GM23248 (cell line): ENCODE data around the gene ANKRD22. TPM values are rescaled to one million over a fixed set of nuclear protein-coding genes. Genes with fewer than 3 reads are reported as not detected.
"Not testable (repeated sequence)": the region's sequence is repeated elsewhere in the genome, so short reads cannot be mapped to it uniquely, and the experiment has no call there.

Experiments used
- DNase-seq: peaks from one replicate; pipeline ENCODE4 v3.0.0-alpha.2; 2015
- H2AFZ ChIP-seq: fragments of 200-600 bp; sonication (generic); 2 replicates; pipeline ENCODE4 v1.6.1; 2016; ENCODE audit warnings: antibody characterized with exemption
- H3F3A ChIP-seq: fragments of 200-600 bp; sonication (generic); 2 replicates; pipeline ENCODE4 v1.6.1; 2016; ENCODE audit warnings: mild to moderate bottlenecking, antibody characterized with exemption, mixed run types; ENCODE audit not compliant: insufficient read depth
- H3K27ac ChIP-seq: fragments of 200-600 bp; sonication (generic); 2 replicates; pipeline ENCODE4 v1.5.1; 2016; ENCODE audit warnings: mild to moderate bottlenecking
- H3K27me3 ChIP-seq: fragments of 200-600 bp; sonication (generic); replicated peaks from 2 replicates; pipeline ENCODE4 v1.6.1; 2016; ENCODE audit warnings: mild to moderate bottlenecking; ENCODE audit not compliant: insufficient read depth
- H3K36me3 ChIP-seq: fragments of 200-600 bp; sonication (generic); 2 replicates; pipeline ENCODE4 v1.6.1; 2016; ENCODE audit warnings: low read depth, mild to moderate bottlenecking
- H3K4me1 ChIP-seq: fragments of 200-600 bp; sonication (generic); 2 replicates; pipeline ENCODE4 v1.6.1; 2016; ENCODE audit warnings: mild to moderate bottlenecking; ENCODE audit not compliant: insufficient read depth
- H3K4me2 ChIP-seq: fragments of 200-600 bp; sonication (generic); one replicate; pipeline ENCODE4 v1.6.1; 2016; ENCODE audit warnings: mild to moderate bottlenecking; ENCODE audit not compliant: unreplicated experiment
- H3K4me3 ChIP-seq: fragments of 200-600 bp; sonication (generic); 2 replicates; pipeline ENCODE4 v1.5.1; 2016; ENCODE audit warnings: mild to moderate bottlenecking
- H3K79me2 ChIP-seq: fragments of 200-600 bp; sonication (generic); 2 replicates; pipeline ENCODE4 v1.6.1; 2016; ENCODE audit warnings: mild to moderate bottlenecking; ENCODE audit not compliant: insufficient read depth
- H3K9ac ChIP-seq: fragments of 200-600 bp; sonication (generic); 2 replicates; pipeline ENCODE4 v1.6.1; 2016; ENCODE audit warnings: mild to moderate bottlenecking
- H3K9me2 ChIP-seq: fragments of 200-600 bp; sonication (generic); 2 replicates; pipeline ENCODE4 v1.6.1; 2016; ENCODE audit warnings: mixed run types, mild to moderate bottlenecking, moderate library complexity; ENCODE audit not compliant: insufficient read depth
- H3K9me3 ChIP-seq: fragments of 200-600 bp; sonication (generic); one replicate; pipeline ENCODE4 v1.6.1; 2017; ENCODE audit warnings: low read depth
- H4K20me1 ChIP-seq: fragments of 200-600 bp; sonication (generic); 2 replicates; pipeline ENCODE4 v1.6.0; 2016; ENCODE audit not compliant: insufficient read depth
- EZH2 ChIP-seq: fragments of 200-600 bp; sonication (generic); IDR thresholded peaks from 2 replicates; pipeline ENCODE4 v1.6.1; 2018; ENCODE audit warnings: antibody characterized with exemption, mild to moderate bottlenecking; ENCODE audit not compliant: insufficient read depth, poor library complexity, severe bottlenecking
- EZH2phosphoT487 ChIP-seq: fragments of 200-600 bp; sonication (generic); IDR thresholded peaks from 2 replicates; pipeline ENCODE4 v1.6.1; 2018; ENCODE audit warnings: antibody characterized with exemption, moderate library complexity, mild to moderate bottlenecking, low read depth; ENCODE audit not compliant: insufficient read depth
- WGBS, 2 experiments: methylation state at CpG; one replicate each; pipeline ENCODE4 v1.1.6; 2015 to 2017; ENCODE audit warnings: low lambda C conversion rate in 2 of 2, low coverage in 1 of 2; ENCODE audit errors: missing lambda C conversion rate in 2 of 2; 5-methylcytosine and 5-hydroxymethylcytosine counted together
- in situ Hi-C: fragments of 300-500 bp; cut with MboI; formaldehyde crosslinking; loops from 2 replicates; pipeline ENCODE4 v1.15.0; 2020
- polyA plus RNA-seq: library from polyadenylated mRNA; unstranded; fragments of >200 nt; fragmentation: Nextera tagmentation; extraction: Ambion mirVana; gene quantifications from 2 replicates; pipeline ENCODE4 v1.2.1, GENCODE V29; 2016
- total RNA-seq: library from RNA; depleted of rRNA; stranded (reverse); fragments of >200 nt; shearing (Covaris generic); gene quantifications from 2 replicates; pipeline ENCODE4 v1.2.3, GENCODE V29; 2014

The ANKRD22 gene
- total and polyA plus RNA-seq, 2 experiments from 2014 or later = 0.22 TPM; not detected in 1

DNA sequence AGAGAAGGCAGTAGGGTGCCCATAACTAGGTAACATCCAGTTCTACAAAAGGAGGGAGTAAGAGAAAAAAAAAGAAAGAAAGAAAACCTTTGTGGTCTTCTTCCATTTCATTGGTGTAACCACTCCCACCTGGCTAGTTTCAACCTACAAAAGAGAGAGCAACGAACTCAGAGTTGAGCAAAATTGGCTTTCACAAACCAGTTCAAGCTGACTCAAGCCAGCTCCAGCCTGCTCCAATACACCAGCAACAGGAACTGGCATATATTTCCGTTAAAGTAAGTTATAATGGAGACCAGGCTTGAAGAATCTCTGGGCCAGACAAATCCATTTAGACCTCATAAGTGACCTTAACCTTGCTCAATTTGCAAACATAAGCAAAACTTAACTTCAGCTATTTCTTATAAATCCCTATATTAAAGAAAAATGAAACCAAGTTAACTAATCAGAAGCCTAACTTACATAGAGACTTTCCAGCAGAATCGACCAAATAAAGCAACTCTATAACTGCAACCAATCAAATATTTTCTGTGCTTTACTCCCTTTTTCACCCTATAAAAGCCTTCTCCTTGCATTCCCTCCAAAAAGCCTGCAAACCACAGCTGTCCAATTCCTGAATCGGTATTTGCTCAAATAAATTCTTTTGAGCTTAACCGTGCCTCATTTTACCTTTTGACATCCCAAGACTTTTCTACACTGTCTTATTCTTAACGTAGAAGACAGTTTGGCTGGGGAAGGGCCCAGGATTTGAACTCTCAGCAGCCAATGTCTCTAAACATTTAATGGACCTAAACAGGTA lies 10.1 kb downstream of the ANKRD22 start:
- Histone ChIP-seq H3K36me3 (no peaks in the 10 kb centered on the region), H2AFZ (peak overlapping the region; percentile 43), H3F3A (no peaks in the 10 kb centered on the region), H3K9ac (no peak overlapping the region), H3K4me1 (no peaks in the 10 kb centered on the region), H3K4me3 (no peak overlapping the region), H4K20me1 (no peaks in the 10 kb centered on the region), H3K79me2 (no peaks in the 10 kb centered on the region), H3K9me2 (no peaks in the 10 kb centered on the region), H3K4me2 (no peak overlapping the region), H3K27ac (no peak overlapping the region), H3K27me3 (no peaks in the 10 kb centered on the region), H3K9me3 (no peaks in the 10 kb centered on the region)
- WGBS, 2 experiments = 52 to 53% methylated on average over 6 of the region's 6 CpGs
- no peak for TF ChIP-seq EZH2phosphoT487
- no peak for TF ChIP-seq EZH2
- DNase-seq = no peak
- in situ Hi-C loops = no loop called here

DNA sequence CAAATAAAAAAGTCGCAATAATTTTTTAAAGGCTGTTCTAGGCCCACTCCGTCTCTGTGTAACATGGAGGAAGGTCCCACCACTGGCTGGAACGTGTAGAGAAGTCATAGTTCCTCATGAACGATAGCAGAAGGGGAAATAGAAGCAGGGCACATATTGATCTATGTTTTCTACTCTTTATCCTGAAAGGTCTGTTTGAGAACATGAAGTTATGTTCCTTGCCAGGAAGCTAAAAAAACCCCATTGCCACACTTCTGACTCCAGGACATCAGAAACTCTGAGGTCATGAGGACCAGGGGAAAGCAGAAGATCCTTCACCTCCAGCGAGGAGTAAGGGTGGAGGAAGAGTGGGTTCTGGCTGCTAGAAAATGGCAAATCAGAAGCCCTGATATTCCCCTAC lies 10.8 kb downstream of the ANKRD22 start:
- H3K27ac ChIP-seq = no peak overlapping the region
- H3K9me2 ChIP-seq = no peaks in the 10 kb centered on the region
- no peaks in the 10 kb centered on the region for H3K4me1 ChIP-seq
- no peaks in the 10 kb centered on the region for H3K79me2 ChIP-seq
- no peak for TF ChIP-seq EZH2
- no peak for TF ChIP-seq EZH2phosphoT487
- no peak for DNase-seq
- no peaks in the 10 kb centered on the region for H3F3A ChIP-seq
- in situ Hi-C loops = no loop called here
- H3K36me3 ChIP-seq = no peaks in the 10 kb centered on the region
- no peak overlapping the region for H3K4me2 ChIP-seq
- H3K27me3 ChIP-seq = no peaks in the 10 kb centered on the region
- no peak overlapping the region for H3K4me3 ChIP-seq
- no peak overlapping the region for H3K9ac ChIP-seq
- no peaks in the 10 kb centered on the region for H4K20me1 ChIP-seq
- H2AFZ ChIP-seq = 0 out of 2 replicates have a peak overlapping the region, but pooled peaks have one; percentile 43
- H3K9me3 ChIP-seq = no peaks in the 10 kb centered on the region
- 88 to 92% methylated on average over 5 of the region's 5 CpGs for WGBS, 2 experiments

DNA sequence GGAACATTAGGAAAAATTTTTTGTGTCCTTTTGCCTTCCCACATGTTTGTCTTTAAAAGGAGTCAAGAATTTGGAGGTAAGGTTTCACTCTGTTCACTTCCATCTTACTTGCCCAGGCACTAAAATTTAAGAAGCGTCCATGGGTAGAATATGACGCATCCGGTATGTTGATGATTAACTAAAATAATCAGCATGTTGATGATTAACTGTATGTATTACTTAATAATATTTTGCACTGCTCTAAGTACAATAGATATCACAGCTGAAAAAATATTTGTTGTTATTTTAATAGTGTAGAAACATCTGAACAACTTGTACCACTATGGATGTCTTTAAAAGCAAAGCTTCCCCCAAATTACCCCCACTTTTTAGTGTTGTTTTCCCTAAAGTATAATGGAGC lies 11.5 kb downstream of the ANKRD22 start:
- Histone ChIP-seq H3K4me1 (no peaks in the 10 kb centered on the region), H3F3A (no peaks in the 10 kb centered on the region), H2AFZ (no peak overlapping the region), H3K4me3 (no peak overlapping the region), H3K4me2 (no peak overlapping the region), H4K20me1 (no peaks in the 10 kb centered on the region), H3K9me2 (no peaks in the 10 kb centered on the region), H3K36me3 (no peaks in the 10 kb centered on the region), H3K27me3 (no peaks in the 10 kb centered on the region), H3K79me2 (no peaks in the 10 kb centered on the region), H3K27ac (no peak overlapping the region), H3K9me3 (no peaks in the 10 kb centered on the region), H3K9ac (no peak overlapping the region)
- no peak for DNase-seq
- 91 to 93% methylated on average over 3 of the region's 3 CpGs for WGBS, 2 experiments
- TF ChIP-seq EZH2phosphoT487 = no peak
- no peak for TF ChIP-seq EZH2
- in situ Hi-C loops = no loop called here

DNA sequence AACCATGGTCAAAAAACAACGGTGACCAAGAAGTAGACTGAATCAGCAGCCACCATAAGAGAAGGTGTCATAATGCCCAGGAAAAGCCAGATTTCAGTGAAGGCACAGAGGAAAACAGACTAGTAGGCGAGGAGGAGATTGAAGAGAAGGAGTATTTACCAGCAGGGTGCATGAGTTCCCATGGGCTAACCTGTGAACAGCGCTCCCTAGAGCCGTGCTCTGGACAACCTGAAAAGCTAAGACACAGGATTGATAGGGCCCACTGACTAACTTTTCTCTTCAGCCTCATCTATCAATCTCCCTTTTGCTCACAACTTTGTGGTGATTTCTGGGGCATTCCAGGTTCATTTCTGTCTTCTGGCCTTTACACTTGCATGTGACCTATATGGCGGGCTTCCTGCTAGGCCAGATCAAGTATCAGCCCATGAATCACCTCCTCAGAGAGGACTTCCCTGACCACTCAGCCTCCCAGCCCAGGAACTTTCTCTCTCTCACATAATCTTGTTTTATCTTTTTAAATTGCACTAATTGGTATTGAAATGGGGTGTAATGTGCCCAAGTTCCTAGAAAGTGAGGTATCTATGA lies 12.8 kb downstream of the ANKRD22 start:
- Histone ChIP-seq H4K20me1 (no peaks in the 10 kb centered on the region), H3K27me3 (no peaks in the 10 kb centered on the region), H3K36me3 (no peaks in the 10 kb centered on the region), H2AFZ (no peak overlapping the region), H3K9ac (no peak overlapping the region), H3K27ac (no peak overlapping the region), H3K9me2 (no peaks in the 10 kb centered on the region), H3K79me2 (no peaks in the 10 kb centered on the region), H3K4me3 (no peak overlapping the region), H3K9me3 (no peaks in the 10 kb centered on the region), H3K4me2 (no peak overlapping the region), H3K4me1 (no peaks in the 10 kb centered on the region), H3F3A (no peaks in the 10 kb centered on the region)
- TF ChIP-seq EZH2 = no peak
- no peak for TF ChIP-seq EZH2phosphoT487
- 91 to 93% methylated on average over 5 of the region's 5 CpGs for WGBS, 2 experiments
- DNase-seq = no peak
- in situ Hi-C loops = loop anchor here (5.0 to 10.0 kb wide), 2 partner anchors 98 to 376 kb away; no protein-coding TSS in a partner anchor

DNA sequence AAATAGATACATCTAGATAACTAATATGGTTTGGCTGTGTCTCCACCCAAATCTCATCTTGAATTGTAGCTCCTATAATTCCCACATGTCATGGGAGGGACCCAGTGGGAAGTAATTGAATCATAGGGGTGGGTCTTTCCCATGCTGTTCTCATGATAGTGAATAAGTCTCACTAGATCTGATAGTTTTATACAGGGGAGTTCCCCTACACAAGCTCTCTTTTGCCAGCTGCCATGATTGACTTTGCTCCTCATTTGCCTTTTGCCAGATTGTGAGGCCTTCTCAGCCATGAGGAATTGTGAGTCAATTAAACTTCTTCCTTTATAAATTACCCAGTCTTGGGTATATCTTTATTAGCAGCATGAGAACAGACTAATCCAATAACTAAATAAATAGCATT lies 14.0 kb downstream of the ANKRD22 start:
- not testable (repeated sequence) for H4K20me1 ChIP-seq, DNase-seq, H3F3A ChIP-seq, H2AFZ ChIP-seq, H3K4me3 ChIP-seq, H3K27me3 ChIP-seq, H3K27ac ChIP-seq, H3K9me3 ChIP-seq, H3K9me2 ChIP-seq, H3K4me1 ChIP-seq, H3K79me2 ChIP-seq, H3K4me2 ChIP-seq, H3K36me3 ChIP-seq, H3K9ac ChIP-seq
- in situ Hi-C loops = loop anchor here (5.0 to 10.0 kb wide), 2 partner anchors 100 to 377 kb away; no protein-coding TSS in a partner anchor
